ENCODE data around the gene SEZ6L2.

The SEZ6L2 gene

DNA sequence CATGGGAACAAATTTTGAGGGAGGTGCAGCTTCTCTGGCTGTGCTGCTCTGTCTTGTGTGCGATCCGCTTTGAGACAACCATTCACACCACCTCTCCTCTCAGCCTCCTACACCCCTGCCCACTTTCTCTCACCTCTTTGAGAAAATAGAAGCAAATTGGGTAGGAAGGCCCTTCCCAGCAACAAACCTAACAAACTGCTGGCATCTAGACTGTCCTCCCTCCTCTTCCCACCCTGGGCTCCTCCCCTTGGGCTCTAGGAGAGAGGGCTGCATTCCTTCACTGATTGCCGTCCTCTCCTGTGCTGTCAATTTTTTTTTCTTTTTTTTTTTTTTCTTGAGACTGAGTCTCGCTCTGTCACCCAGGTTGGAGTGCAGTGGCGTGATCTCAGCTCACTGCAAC lies 49.8 kb downstream of the SEZ6L2 start:
- Histone ChIP-seq H3K4me3 (ENCODE audit: low read length) (no peak overlapping the region), H2AFZ (ENCODE audit: low read depth, low read length) (no peak overlapping the region), H3K36me3 (ENCODE audit: insufficient read depth, low read length) (no peaks in the 10 kb centered on the region), H3K4me1 (ENCODE audit: insufficient read depth, low read length) (no peaks in the 10 kb centered on the region), H3K9me3 (ENCODE audit: low read length) (no peaks in the 10 kb centered on the region), H3K27me3 (ENCODE audit: insufficient read depth, low read length) (no peaks in the 10 kb centered on the region)

DNA sequence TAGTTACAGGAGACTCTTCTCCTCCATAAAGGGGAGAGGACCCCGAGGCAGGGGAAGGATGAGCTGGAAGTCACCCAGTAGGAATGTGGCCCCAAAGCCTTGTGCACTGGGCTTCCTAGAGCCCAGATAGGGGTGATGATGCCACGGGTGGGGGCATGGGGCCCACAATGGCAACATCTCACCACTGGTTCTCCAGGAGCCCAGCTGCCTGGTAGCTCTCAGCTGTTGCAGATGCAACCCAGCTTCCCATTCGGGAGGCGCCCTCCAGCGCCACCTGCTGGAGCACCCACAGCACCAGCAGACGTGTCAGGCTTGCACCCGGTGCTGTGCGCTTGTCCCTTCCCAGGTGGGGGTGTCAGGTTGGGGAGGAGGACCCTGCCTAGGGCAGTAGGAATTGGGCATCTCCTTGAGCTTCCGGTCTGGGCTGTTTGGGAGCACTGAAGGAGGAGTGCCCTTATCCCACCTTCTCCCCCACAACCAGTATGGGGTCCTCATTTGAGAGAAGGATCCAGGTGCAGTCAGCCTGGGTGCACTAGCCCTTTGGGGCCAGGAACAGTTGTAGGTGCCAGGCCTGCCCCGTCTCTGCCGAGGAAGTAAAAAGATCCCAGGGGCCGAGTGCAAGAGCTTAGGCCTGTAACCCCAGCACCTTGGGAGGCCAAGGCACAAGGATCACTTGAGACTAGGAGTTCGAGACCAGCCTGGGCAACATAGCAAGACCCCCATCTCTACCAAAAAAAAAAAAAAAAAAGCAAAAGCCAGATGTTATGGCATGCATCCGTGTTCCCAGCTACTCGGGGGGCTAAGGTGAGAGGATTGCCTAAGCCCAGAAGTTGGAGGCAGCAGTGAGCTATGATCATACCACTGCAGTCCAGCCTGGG lies 50.7 kb downstream of the SEZ6L2 start:
- H3K9me3 ChIP-seq (ENCODE audit: low read length): no peaks in the 10 kb centered on the region
- no peak overlapping the region for H2AFZ ChIP-seq (ENCODE audit: low read depth, low read length)
- no peaks in the 10 kb centered on the region for H3K36me3 ChIP-seq (ENCODE audit: insufficient read depth, low read length)
- no peak overlapping the region for H3K4me3 ChIP-seq (ENCODE audit: low read length)
- no peaks in the 10 kb centered on the region for H3K4me1 ChIP-seq (ENCODE audit: insufficient read depth, low read length)
- H3K27me3 ChIP-seq (ENCODE audit: insufficient read depth, low read length): no peaks in the 10 kb centered on the region

DNA sequence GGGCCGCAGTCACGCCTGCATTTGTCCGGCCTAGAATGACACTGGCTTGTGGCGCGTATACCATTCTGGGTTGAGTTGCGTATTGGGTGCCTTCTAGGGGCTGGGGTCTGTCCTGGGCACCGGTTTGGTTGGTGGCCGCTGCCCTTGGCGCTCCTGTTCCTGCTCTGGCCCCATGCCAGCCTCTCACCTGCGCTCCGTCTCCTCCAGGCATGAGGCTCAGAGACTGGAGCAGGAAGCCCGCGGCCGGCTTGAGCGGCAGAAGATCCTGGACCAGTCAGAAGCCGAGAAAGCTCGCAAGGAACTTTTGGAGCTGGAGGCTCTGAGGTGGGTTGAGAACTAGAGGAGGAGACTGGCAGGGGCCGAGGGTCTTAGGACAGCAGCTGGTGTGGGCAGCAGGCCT lies 53.7 kb downstream of the SEZ6L2 start:
- H3K36me3 ChIP-seq (ENCODE audit: insufficient read depth, low read length): no peaks in the 10 kb centered on the region
- peaks cover 2% of the 10 kb centered on the region for H3K27me3 ChIP-seq (ENCODE audit: insufficient read depth, low read length)
- no peak overlapping the region for H2AFZ ChIP-seq (ENCODE audit: low read depth, low read length)
- no peak overlapping the region for H3K4me3 ChIP-seq (ENCODE audit: low read length)
- H3K9me3 ChIP-seq (ENCODE audit: low read length): no peaks in the 10 kb centered on the region
- no peaks in the 10 kb centered on the region for H3K4me1 ChIP-seq (ENCODE audit: insufficient read depth, low read length)

DNA sequence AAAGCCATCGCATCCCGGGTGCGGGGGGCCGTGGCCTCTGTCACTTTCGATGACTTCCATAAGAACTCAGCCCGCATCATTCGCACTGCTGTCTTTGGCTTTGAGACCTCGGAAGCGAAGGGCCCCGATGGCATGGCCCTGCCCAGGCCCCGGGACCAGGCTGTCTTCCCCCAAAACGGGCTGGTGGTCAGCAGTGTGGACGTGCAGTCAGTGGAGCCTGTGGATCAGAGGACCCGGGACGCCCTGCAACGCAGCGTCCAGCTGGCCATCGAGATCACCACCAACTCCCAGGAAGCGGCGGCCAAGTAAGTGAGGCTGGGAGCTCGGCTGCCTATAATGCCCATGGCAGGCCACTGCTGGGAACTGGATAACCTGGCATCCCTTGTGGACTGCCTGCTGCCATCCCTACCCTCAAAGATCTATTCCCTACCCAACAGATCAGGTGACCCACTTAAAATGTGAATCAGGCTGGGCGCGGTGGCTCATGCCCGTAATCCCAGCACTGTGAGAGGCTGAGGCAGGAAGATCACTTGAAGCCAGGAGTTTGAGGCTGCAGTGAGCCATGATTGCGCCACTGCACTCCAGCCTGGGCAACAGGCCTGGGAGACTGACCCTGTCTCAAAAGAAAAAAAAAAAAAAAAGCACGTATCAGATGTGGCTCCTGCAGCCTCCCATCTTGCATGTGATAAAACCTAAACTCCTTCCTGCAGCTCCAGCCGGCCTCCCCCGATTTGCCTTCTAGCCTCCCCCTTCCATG lies 54.6 kb downstream of the SEZ6L2 start:
- Histone ChIP-seq H3K4me3 (ENCODE audit: low read length) (no peak overlapping the region), H3K4me1 (ENCODE audit: insufficient read depth, low read length) (no peaks in the 10 kb centered on the region), H2AFZ (ENCODE audit: low read depth, low read length) (no peak overlapping the region), H3K36me3 (ENCODE audit: insufficient read depth, low read length) (no peaks in the 10 kb centered on the region), H3K9me3 (ENCODE audit: low read length) (no peaks in the 10 kb centered on the region), H3K27me3 (ENCODE audit: insufficient read depth, low read length) (peaks cover 2% of the 10 kb centered on the region)

DNA sequence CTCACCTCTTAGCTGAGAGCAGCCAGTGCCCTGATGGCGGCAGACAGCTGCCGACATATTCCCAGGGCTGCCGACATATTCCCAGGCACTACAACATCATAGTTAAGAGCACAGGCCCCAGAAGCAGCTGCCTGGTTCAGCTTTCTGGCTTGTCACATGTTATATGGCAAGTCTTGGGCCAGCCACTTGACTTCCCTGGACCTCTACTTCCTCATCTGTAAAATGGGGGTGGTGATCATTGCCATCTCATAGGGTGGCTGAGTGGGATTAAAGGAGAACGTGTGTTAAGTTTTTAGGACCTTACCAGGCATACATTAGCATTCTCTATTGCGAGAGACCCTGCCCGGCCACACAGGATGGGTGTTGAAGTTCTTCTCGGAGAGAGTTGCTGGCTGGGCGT lies 55.4 kb downstream of the SEZ6L2 start:
- no peak overlapping the region for H3K4me3 ChIP-seq (ENCODE audit: low read length)
- H3K9me3 ChIP-seq (ENCODE audit: low read length): no peaks in the 10 kb centered on the region
- no peaks in the 10 kb centered on the region for H3K4me1 ChIP-seq (ENCODE audit: insufficient read depth, low read length)
- H2AFZ ChIP-seq (ENCODE audit: low read depth, low read length): no peak overlapping the region
- no peaks in the 10 kb centered on the region for H3K36me3 ChIP-seq (ENCODE audit: insufficient read depth, low read length)
- H3K27me3 ChIP-seq (ENCODE audit: insufficient read depth, low read length): peaks cover 2% of the 10 kb centered on the region

DNA sequence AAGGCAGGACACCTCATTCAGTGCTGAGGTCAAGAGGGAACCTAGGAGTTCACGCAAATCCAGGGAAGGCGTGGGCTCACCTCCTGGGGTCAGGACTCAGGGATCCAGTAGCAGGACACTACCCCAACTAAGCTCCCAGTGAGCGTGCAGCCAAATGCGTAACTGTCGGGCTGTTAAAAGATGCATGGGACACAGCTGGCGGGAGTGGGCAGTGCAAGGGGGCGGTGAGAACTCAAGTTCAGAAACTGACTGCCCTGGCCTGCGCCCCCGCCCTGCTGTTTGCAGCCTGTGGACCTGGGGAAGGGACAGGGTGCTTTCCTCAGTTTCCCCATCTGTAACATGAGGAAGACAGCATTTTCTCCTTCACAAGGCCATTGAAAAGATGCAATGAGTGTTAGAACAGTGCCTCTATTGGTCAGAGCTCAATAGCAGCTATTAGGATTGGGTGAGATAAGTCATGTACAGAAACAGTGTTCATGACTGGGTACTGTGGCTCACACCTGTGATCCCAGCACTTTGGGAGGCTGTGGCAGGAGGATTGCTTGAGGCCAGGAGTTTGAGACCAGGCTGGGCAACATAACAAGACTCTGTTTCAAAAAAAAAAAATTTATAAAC lies 56.5 kb downstream of the SEZ6L2 start:
- Histone ChIP-seq H3K9me3 (ENCODE audit: low read length) (no peaks in the 10 kb centered on the region), H3K4me1 (ENCODE audit: insufficient read depth, low read length) (no peaks in the 10 kb centered on the region), H3K4me3 (ENCODE audit: low read length) (no peak overlapping the region), H3K27me3 (ENCODE audit: insufficient read depth, low read length) (peaks cover 2% of the 10 kb centered on the region), H3K36me3 (ENCODE audit: insufficient read depth, low read length) (no peaks in the 10 kb centered on the region), H2AFZ (ENCODE audit: low read depth, low read length) (no peak overlapping the region)

DNA sequence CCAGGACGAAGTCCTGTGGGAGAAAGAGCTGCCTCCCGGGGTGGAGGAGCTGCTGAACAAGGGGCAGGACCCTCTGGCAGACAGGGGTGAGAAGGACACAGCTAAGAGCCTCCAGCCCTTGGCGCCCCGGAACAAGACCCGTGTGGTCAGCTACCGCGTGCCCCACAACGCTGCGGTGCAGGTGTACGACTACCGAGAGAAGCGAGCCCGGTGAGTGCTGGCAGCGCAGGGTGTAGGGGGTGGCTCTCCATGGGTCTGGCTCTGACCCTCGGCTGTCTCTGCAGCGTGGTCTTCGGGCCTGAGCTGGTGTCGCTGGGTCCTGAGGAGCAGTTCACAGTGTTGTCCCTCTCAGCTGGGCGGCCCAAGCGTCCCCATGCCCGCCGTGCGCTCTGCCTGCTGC lies 57.7 kb downstream of the SEZ6L2 start:
- peaks cover 2% of the 10 kb centered on the region for H3K27me3 ChIP-seq (ENCODE audit: insufficient read depth, low read length)
- H3K4me3 ChIP-seq (ENCODE audit: low read length): no peak overlapping the region
- H2AFZ ChIP-seq (ENCODE audit: low read depth, low read length): no peak overlapping the region
- H3K9me3 ChIP-seq (ENCODE audit: low read length): no peaks in the 10 kb centered on the region
- no peaks in the 10 kb centered on the region for H3K36me3 ChIP-seq (ENCODE audit: insufficient read depth, low read length)
- no peaks in the 10 kb centered on the region for H3K4me1 ChIP-seq (ENCODE audit: insufficient read depth, low read length)

DNA sequence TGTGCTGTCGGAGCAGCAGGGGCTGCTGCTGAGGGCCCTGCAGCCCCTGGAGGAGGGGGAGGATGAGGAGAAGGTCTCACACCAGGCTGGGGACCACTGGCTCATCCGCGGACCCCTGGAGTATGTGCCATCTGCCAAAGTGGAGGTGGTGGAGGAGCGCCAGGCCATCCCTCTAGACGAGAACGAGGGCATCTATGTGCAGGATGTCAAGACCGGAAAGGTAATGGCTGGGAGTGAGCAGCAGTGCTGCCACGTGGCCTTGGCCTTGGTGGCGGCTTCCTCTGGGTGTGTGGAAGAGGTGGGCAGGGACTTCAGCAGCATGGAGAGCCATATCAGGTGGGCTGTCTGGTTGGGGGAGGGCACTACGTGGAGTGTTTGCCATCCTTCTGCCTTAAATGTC lies 59.1 kb downstream of the SEZ6L2 start:
- H2AFZ ChIP-seq (ENCODE audit: low read depth, low read length): no peak overlapping the region
- peaks cover 2% of the 10 kb centered on the region for H3K27me3 ChIP-seq (ENCODE audit: insufficient read depth, low read length)
- no peaks in the 10 kb centered on the region for H3K9me3 ChIP-seq (ENCODE audit: low read length)
- no peaks in the 10 kb centered on the region for H3K36me3 ChIP-seq (ENCODE audit: insufficient read depth, low read length)
- no peaks in the 10 kb centered on the region for H3K4me1 ChIP-seq (ENCODE audit: insufficient read depth, low read length)
- no peak overlapping the region for H3K4me3 ChIP-seq (ENCODE audit: low read length)

DNA sequence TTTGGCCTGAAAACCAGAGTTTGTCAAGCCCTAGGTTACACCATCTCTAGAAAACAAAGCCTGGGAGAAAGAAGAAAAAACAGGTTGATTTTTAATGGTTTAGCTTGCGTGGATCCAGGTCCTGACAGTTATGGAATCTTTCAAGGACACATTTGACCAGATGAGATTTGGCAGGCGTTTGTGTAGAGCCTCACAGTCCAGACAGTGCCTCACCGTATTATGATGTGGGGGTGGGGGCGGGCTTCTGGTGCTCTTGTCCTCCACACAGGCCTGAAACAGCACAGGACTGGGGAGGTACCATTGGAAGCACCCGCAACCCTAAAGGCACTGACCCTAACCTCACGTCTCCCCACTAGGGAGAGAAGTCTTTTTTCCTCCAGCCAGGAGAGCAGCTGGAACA lies 59.5 kb downstream of the SEZ6L2 start:
- no peaks in the 10 kb centered on the region for H3K36me3 ChIP-seq (ENCODE audit: insufficient read depth, low read length)

DNA sequence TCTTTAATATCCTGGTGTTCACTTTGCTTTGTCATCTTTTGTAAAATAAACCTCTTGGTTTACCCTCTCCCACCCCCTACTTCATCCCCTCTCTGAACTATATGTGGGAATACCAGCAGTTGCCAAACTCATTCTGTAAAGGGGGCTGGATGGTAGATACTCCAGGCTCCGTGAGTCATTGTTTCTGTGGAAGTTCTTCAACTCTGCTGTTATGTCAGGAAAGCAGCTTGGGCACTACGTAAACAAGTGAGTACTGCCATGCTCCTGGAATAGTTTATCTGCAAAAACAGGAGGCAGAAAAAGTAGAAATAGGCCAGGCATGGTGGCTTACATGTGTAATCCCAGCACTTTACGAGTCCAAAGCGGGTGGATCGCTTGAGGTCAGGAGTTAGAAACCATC lies 61.5 kb downstream of the SEZ6L2 start:
- Histone ChIP-seq H3K9me3 (ENCODE audit: low read length) (no peaks in the 10 kb centered on the region), H3K36me3 (ENCODE audit: insufficient read depth, low read length) (no peaks in the 10 kb centered on the region), H3K27me3 (ENCODE audit: insufficient read depth, low read length) (peaks cover 2% of the 10 kb centered on the region), H3K4me3 (ENCODE audit: low read length) (no peak overlapping the region), H3K4me1 (ENCODE audit: insufficient read depth, low read length) (no peaks in the 10 kb centered on the region), H2AFZ (ENCODE audit: low read depth, low read length) (no peak overlapping the region)

More for the DNA sequence above, 59.5 kb downstream of the SEZ6L2 start:
- H2AFZ ChIP-seq (ENCODE audit: low read depth, low read length): no peak overlapping the region
- no peak overlapping the region for H3K4me3 ChIP-seq (ENCODE audit: low read length)
- no peaks in the 10 kb centered on the region for H3K9me3 ChIP-seq (ENCODE audit: low read length)
- H3K4me1 ChIP-seq (ENCODE audit: insufficient read depth, low read length): no peaks in the 10 kb centered on the region
- peaks cover 2% of the 10 kb centered on the region for H3K27me3 ChIP-seq (ENCODE audit: insufficient read depth, low read length)

DNA sequence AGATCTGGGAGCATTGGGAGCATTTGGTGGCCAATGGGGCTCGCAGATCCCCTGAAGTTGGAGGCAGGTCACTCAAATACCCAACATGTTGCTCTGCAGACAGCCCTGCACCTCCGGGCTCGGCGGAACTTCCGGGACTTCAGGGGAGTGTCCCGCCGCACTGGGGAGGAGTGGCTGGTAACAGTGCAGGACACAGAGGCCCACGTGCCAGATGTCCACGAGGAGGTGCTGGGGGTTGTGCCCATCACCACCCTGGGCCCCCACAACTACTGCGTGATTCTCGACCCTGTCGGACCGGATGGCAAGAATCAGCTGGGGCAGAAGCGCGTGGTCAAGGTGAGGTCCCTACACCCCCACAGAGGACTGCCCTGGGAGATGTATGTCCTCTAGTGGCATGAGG lies 62.7 kb downstream of the SEZ6L2 start:
- Histone ChIP-seq H3K4me1 (ENCODE audit: insufficient read depth, low read length) (no peaks in the 10 kb centered on the region), H3K4me3 (ENCODE audit: low read length) (no peak overlapping the region), H2AFZ (ENCODE audit: low read depth, low read length) (no peak overlapping the region), H3K36me3 (ENCODE audit: insufficient read depth, low read length) (no peaks in the 10 kb centered on the region), H3K9me3 (ENCODE audit: low read length) (no peaks in the 10 kb centered on the region), H3K27me3 (ENCODE audit: insufficient read depth, low read length) (peaks cover 2% of the 10 kb centered on the region)

DNA sequence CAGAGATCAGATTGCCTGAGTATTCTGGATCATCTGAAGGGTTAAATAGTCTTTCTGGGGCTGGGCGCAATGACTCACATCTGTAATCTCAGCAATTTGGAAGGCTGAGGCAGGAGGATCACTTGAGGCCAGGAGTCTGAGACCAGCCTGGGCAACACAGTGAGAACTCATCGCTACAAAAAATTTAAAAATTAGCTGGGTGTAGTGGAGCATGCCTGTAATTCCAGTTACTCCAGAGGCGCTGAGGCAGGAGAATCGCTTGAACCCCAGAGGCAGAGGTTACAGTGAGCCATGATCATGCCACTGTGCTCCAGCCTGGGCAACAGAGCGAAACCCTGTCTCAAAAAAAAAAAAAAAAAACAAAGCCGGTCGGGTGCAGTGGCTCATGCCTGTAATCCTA lies 63.4 kb downstream of the SEZ6L2 start:
- H3K27me3 ChIP-seq (ENCODE audit: insufficient read depth, low read length): no peaks in the 10 kb centered on the region
- H3K9me3 ChIP-seq (ENCODE audit: low read length): no peaks in the 10 kb centered on the region
- H3K4me3 ChIP-seq (ENCODE audit: low read length): no peak overlapping the region
- no peaks in the 10 kb centered on the region for H3K4me1 ChIP-seq (ENCODE audit: insufficient read depth, low read length)
- H3K36me3 ChIP-seq (ENCODE audit: insufficient read depth, low read length): no peaks in the 10 kb centered on the region
- no peak overlapping the region for H2AFZ ChIP-seq (ENCODE audit: low read depth, low read length)

DNA sequence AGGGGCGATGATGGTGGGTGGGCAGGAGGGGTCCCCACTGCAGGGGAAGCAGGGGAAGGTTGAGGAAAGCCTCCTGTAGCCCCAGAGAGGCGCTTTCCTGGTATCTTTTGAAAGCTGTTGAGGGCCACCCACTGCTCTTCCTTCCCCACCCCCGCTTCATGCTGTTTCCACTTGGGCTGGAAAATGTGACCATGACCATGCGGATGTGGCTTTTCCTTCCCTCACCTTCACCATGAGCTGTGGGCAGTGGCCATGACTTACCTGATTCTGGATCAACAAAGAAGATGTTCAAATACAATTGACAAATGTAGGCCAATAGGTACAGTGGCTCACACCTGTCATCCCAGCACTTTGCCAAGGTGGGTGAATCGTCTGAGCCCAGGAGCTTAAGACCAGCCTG lies 65.3 kb downstream of the SEZ6L2 start:
- H3K27me3 ChIP-seq (ENCODE audit: insufficient read depth, low read length): no peaks in the 10 kb centered on the region
- no peaks in the 10 kb centered on the region for H3K9me3 ChIP-seq (ENCODE audit: low read length)
- H3K4me1 ChIP-seq (ENCODE audit: insufficient read depth, low read length): no peaks in the 10 kb centered on the region
- no peak overlapping the region for H2AFZ ChIP-seq (ENCODE audit: low read depth, low read length)
- H3K4me3 ChIP-seq (ENCODE audit: low read length): no peak overlapping the region
- H3K36me3 ChIP-seq (ENCODE audit: insufficient read depth, low read length): no peaks in the 10 kb centered on the region
